Glutamatergic neuron (in vitro differentiated cells): ENCODE data around the gene GLRA2. TPM values are rescaled to one million over a fixed set of nuclear protein-coding genes. Genes with fewer than 3 reads are reported as not detected.
A peak's percentile ranks its signal among the peaks of the same experiment; 100 is the strongest.

Source experiments
- DNase-seq: peaks from one replicate; pipeline ENCODE4 v3.0.0; 2022
- H3K27ac Mint-ChIP-seq: one replicate; pipeline ENCODE4 v1.8.0; 2020; ENCODE audit warnings: mild to moderate bottlenecking, mixed read lengths, inconsistent platforms; ENCODE audit not compliant: unreplicated experiment
- H3K27me3 Mint-ChIP-seq: one replicate; pipeline ENCODE4 v1.8.0; 2020; ENCODE audit warnings: mild to moderate bottlenecking, moderate library complexity, mixed read lengths, inconsistent platforms; ENCODE audit not compliant: unreplicated experiment
- H3K36me3 Mint-ChIP-seq: one replicate; pipeline ENCODE4 v1.8.0; 2020; ENCODE audit warnings: mild to moderate bottlenecking, mixed read lengths, inconsistent platforms; ENCODE audit not compliant: unreplicated experiment
- H3K4me1 Mint-ChIP-seq: one replicate; pipeline ENCODE4 v1.8.0; 2020; ENCODE audit warnings: mild to moderate bottlenecking, low read depth, mixed read lengths, inconsistent platforms; ENCODE audit not compliant: unreplicated experiment
- H3K4me3 Mint-ChIP-seq: one replicate; pipeline ENCODE4 v1.8.0; 2020; ENCODE audit warnings: mild to moderate bottlenecking, mixed read lengths, inconsistent platforms; ENCODE audit not compliant: unreplicated experiment
- H3K9me3 Mint-ChIP-seq: one replicate; pipeline ENCODE4 v1.8.0; 2020; ENCODE audit warnings: mild to moderate bottlenecking, moderate library complexity, mixed read lengths, inconsistent platforms; ENCODE audit not compliant: unreplicated experiment
- total RNA-seq: library from RNA; stranded (reverse); fragmentation: NEBNext Ultra II Directional; extraction: Animal tissue kit (Norgen Biotek cat#: 25700); gene quantifications from one replicate; pipeline ENCODE4 v1.2.1, GENCODE V29; 2021; ENCODE audit not compliant: unreplicated experiment
- TF ChIP-seq, protein P1 (sequence below): fragments of 200-600 bp; sonication (generic); IDR thresholded peaks from one replicate; pipeline ENCODE4 v1.5.0; 2021; ENCODE audit not compliant: partially characterized antibody, unreplicated experiment

The GLRA2 gene
- total RNA-seq, 1 donor from 2014 or later: 1.9 TPM

DNA sequence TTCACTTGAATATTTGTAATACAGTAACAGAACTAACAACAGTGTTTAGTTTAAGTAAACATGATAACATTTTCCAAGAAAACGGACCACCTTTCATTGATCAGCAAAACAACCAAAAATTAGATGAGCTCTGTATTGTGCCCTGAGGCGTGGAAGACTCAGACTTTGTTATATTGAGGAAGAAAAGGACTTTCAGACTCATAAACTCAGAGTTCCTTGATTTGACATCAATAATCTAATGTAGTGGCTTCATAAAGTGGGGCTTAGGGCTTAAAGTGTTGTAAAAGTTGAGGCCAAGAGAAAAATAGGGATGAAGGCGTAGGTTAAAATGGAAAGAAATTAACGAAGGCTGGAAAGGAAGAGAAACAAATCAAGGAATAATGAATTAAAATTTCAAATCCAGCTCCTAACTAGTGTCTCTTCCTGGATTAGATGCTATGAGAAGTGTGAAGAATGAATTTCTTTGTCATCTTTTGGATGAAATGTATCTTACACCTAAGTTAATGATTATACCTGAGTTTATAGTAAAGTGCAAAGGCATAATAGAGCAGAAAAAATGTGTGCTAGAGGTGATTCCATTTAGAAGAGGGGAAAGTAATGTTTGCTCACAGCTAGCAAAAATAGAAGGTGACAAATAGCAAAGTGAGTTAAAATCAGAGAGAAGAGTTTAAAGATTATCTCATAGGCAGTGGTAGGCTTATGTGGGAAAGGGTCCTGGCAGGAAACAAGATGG is 19.8 kb upstream of the GLRA2 start:
- H3K36me3 Mint-ChIP-seq: no peaks in the 10 kb centered on the region
- no peak overlapping the region for H3K27ac Mint-ChIP-seq
- H3K4me1 Mint-ChIP-seq: no peaks in the 10 kb centered on the region
- H3K9me3 Mint-ChIP-seq: peaks cover 2% of the 10 kb centered on the region
- H3K4me3 Mint-ChIP-seq: no peak overlapping the region
- no peaks in the 10 kb centered on the region for H3K27me3 Mint-ChIP-seq
- DNase-seq: no peak
- TF ChIP-seq, protein P1, sequence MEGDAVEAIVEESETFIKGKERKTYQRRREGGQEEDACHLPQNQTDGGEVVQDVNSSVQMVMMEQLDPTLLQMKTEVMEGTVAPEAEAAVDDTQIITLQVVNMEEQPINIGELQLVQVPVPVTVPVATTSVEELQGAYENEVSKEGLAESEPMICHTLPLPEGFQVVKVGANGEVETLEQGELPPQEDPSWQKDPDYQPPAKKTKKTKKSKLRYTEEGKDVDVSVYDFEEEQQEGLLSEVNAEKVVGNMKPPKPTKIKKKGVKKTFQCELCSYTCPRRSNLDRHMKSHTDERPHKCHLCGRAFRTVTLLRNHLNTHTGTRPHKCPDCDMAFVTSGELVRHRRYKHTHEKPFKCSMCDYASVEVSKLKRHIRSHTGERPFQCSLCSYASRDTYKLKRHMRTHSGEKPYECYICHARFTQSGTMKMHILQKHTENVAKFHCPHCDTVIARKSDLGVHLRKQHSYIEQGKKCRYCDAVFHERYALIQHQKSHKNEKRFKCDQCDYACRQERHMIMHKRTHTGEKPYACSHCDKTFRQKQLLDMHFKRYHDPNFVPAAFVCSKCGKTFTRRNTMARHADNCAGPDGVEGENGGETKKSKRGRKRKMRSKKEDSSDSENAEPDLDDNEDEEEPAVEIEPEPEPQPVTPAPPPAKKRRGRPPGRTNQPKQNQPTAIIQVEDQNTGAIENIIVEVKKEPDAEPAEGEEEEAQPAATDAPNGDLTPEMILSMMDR: no peak

DNA sequence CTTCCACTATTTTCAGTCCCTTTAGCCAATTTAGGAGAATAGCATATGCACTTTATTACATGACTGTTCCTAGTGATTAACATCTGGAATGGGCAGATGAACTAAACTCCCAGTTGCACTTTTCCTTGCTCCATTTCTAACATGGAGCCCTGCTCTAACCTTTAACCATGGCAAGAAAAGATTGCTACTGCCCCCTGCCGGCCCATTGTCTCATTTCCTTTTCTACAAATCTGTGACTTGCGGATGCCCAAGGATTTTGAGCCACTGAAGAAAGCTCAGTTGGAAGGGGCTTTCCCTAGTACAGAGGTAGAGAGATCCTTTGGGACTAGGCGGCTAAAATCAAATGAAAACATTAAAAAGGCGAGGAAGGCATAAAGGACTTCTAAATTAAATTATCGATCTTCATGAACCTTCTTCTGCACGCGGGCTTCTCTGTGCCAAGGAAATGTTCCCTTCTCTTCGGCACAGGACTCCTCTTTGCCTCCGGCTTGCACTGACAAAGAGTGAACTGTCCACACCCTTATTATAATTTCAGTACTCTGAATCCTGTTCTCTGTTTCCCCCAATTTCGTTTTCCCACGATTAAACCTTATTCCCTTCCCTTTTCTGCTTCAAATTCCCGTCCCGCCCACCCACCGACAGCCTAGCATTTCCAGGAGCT is 577 bp upstream of the GLRA2 start:
- no peak overlapping the region for H3K27ac Mint-ChIP-seq
- H3K27me3 Mint-ChIP-seq: no peaks in the 10 kb centered on the region
- H3K36me3 Mint-ChIP-seq: no peaks in the 10 kb centered on the region
- peak; percentile 82 for DNase-seq
- H3K9me3 Mint-ChIP-seq: no peaks in the 10 kb centered on the region
- H3K4me1 Mint-ChIP-seq: no peaks in the 10 kb centered on the region
- TF ChIP-seq, protein P1: peak; percentile 75
- peak overlapping the region; percentile 94 for H3K4me3 Mint-ChIP-seq

DNA sequence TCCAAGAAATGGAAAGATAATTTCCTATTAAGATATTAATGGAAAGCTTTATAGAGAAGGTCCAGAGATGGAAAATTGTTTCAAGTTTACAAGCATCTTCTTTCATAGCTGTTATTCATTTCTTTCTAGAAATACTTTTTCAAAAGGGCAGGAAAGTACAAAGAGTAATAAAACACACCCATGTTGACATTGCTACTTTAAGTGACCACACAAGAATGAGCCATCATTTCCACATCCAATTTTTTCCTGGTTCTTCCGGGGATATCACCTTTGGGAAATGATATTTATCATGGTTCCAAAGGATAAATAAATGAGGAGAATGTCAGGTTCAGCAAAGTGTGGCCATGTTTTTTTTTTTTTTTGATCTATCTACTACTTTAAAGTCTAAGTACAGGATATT is 4.5 kb downstream of the GLRA2 start:
- TF ChIP-seq, protein P1: no peak
- no peaks in the 10 kb centered on the region for H3K4me1 Mint-ChIP-seq
- H3K27me3 Mint-ChIP-seq: no peaks in the 10 kb centered on the region
- H3K9me3 Mint-ChIP-seq: no peaks in the 10 kb centered on the region
- H3K27ac Mint-ChIP-seq: no peak overlapping the region
- no peaks in the 10 kb centered on the region for H3K36me3 Mint-ChIP-seq
- no peak for DNase-seq
- H3K4me3 Mint-ChIP-seq: no peak overlapping the region

DNA sequence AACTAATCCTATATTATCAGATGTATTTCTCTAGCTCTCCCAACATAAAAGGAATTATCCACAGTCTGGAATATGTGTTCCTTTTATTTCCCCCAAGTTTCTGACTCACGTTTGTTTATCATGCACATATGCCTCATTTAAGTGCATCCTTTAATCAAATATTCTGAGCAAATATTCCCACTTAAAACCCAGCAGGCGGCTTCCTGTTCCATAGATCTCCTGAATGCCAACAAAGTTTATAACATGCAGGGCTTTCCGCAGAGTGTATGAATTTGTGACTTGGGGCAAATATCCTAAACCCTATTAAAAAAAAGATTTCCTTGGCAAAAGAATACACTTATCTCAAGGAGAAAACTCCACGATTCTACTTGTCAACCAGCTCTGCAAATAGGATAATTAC is 16.9 kb downstream of the GLRA2 start:
- DNase-seq: no peak
- Mint-ChIP-seq H3K9me3 (no peaks in the 10 kb centered on the region), H3K36me3 (no peaks in the 10 kb centered on the region), H3K27me3 (no peaks in the 10 kb centered on the region), H3K27ac (no peak overlapping the region), H3K4me1 (no peaks in the 10 kb centered on the region), H3K4me3 (no peak overlapping the region)
- TF ChIP-seq, protein P1: no peak

DNA sequence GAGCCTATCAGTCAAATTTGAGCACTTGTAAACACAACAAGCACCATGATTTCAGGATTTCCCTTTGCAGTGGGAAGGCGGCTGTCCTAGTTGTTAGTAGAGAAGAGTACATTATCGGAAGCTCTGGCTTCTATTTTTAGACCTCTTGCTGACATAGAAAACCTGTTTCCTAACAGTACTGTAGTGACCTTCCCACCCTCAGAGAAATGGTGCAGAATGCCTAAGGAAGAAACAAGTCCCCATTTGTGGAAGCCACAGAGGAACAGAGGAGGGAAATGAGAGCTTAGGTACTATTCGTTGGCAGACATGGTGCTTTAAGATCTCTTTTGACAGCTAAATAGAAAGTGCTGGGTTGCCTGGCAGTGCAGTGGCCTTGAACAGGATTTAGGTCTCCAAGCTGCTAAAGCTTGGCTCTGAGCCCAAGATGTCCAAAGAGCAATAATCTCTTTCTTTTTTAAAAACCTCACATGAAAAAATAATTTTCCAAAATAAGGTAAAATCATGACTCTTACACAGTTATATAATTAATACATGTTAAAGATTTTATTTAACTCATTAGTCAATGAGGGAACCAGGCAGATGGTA is 24.9 kb downstream of the GLRA2 start:
- Mint-ChIP-seq H3K27me3 (no peaks in the 10 kb centered on the region), H3K27ac (no peak overlapping the region), H3K9me3 (no peaks in the 10 kb centered on the region), H3K4me3 (no peak overlapping the region), H3K36me3 (no peaks in the 10 kb centered on the region), H3K4me1 (no peaks in the 10 kb centered on the region)
- TF ChIP-seq, protein P1: no peak
- DNase-seq: no peak
